Measurements from ENCODE around the gene GRM8.

The GRM8 gene

GRCh38 chr7:127230192-127230925, 22.4 kb downstream of the GRM8 start:
- DNase-seq: no peak

GRCh38 chr7:127226685-127227374, 25.9 kb downstream of the GRM8 start:
- no peak for DNase-seq

- no peak for DNase-seq
Observed at GRCh38 chr7:127221731-127222130, 31.0 kb downstream of the GRM8 start.

GRCh38 chr7:127214956-127215718, 37.6 kb downstream of the GRM8 start:
- no peak for DNase-seq

- no peak for DNase-seq
Observed at GRCh38 chr7:127209886-127210285, 42.9 kb downstream of the GRM8 start.

GRCh38 chr7:127208860-127209259, 43.9 kb downstream of the GRM8 start:
- no peak for DNase-seq

GRCh38 chr7:127208351-127208750, 44.4 kb downstream of the GRM8 start:
- DNase-seq: no peak

GRCh38 chr7:127207806-127208205, 44.9 kb downstream of the GRM8 start:
- DNase-seq: no peak

GRCh38 chr7:127207230-127207629, 45.5 kb downstream of the GRM8 start:
- DNase-seq: no peak

- no peak for DNase-seq
Observed at GRCh38 chr7:127194571-127194970, 58.2 kb downstream of the GRM8 start.

- DNase-seq: no peak
Observed at GRCh38 chr7:127189886-127190285, 62.9 kb downstream of the GRM8 start.

GRCh38 chr7:127189074-127189473, 63.7 kb downstream of the GRM8 start:
- peak; percentile 11 for DNase-seq

GRCh38 chr7:127187740-127188139, 65.0 kb downstream of the GRM8 start:
- DNase-seq: no peak

- DNase-seq: no peak
Observed at GRCh38 chr7:127186686-127187085, 66.1 kb downstream of the GRM8 start.

GRCh38 chr7:127177156-127177555, 75.6 kb downstream of the GRM8 start:
- DNase-seq: peak; percentile 13

GRCh38 chr7:127162366-127162765, 90.4 kb downstream of the GRM8 start:
- DNase-seq: no peak

- DNase-seq: no peak
Observed at GRCh38 chr7:127158659-127159058, 94.1 kb downstream of the GRM8 start.

- no peak for DNase-seq
Observed at GRCh38 chr7:127154958-127155357, 97.8 kb downstream of the GRM8 start.

GRCh38 chr7:127154101-127154500, 98.6 kb downstream of the GRM8 start:
- DNase-seq: peak; percentile 38

GRCh38 chr7:127153315-127153714, 99.4 kb downstream of the GRM8 start:
- no peak for DNase-seq

GRCh38 chr7:127152423-127152822, 100.3 kb downstream of the GRM8 start:
- no peak for DNase-seq

- no peak for DNase-seq
Observed at GRCh38 chr7:127151379-127151778, 101.4 kb downstream of the GRM8 start.

GRCh38 chr7:127150543-127150942, 102.2 kb downstream of the GRM8 start:
- DNase-seq: no peak
